GM13976 (cell line): ENCODE results near the gene HM13.
"Not testable (repeated sequence)": the region's sequence is repeated elsewhere in the genome, so short reads cannot be mapped to it uniquely, and the experiment has no call there.

Experiments
- DNase-seq: peaks from one replicate; pipeline ENCODE4 v3.0.0; 2012; ENCODE audit warnings: low spot score
- in situ Hi-C: fragments of 300-500 bp; cut with MboI; formaldehyde crosslinking; loops from one replicate; pipeline ENCODE4 v1.12.0; 2022; ENCODE audit warnings: low sequenced_read_pairs, mixed read lengths, inconsistent platforms; ENCODE audit not compliant: unreplicated experiment
- TF ChIP-seq, protein P1 (sequence below): IDR thresholded peaks from 2 replicates; pipeline ENCODE4 v1.5.1; 2012; ENCODE audit warnings: borderline replicate concordance, mild to moderate bottlenecking; ENCODE audit not compliant: insufficient read depth; ENCODE audit errors: extremely low read depth, missing control alignments, control extremely low read depth

Gene HM13

DNA sequence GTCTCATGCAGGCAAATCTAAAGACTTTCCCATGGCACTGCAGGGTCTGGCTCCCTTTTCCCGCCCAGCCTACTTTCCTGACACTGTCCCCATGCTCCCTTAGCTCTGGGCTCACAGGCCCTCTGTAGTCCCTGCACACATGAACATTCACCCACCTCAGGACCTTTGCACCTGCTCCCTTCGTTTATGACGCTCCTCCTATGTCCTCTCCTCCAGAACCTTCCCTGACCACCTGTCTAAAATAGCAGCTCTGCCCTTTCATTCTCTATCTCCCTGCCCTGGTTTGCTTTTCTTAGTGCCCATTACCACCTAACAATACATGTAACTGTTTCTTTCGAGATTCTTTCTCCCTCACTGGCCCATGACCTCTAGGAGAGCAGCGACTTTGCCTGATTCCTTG, 22.3 kb downstream of the HM13 start:
- TF ChIP-seq, protein P1, sequence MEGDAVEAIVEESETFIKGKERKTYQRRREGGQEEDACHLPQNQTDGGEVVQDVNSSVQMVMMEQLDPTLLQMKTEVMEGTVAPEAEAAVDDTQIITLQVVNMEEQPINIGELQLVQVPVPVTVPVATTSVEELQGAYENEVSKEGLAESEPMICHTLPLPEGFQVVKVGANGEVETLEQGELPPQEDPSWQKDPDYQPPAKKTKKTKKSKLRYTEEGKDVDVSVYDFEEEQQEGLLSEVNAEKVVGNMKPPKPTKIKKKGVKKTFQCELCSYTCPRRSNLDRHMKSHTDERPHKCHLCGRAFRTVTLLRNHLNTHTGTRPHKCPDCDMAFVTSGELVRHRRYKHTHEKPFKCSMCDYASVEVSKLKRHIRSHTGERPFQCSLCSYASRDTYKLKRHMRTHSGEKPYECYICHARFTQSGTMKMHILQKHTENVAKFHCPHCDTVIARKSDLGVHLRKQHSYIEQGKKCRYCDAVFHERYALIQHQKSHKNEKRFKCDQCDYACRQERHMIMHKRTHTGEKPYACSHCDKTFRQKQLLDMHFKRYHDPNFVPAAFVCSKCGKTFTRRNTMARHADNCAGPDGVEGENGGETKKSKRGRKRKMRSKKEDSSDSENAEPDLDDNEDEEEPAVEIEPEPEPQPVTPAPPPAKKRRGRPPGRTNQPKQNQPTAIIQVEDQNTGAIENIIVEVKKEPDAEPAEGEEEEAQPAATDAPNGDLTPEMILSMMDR, result no peak
- in situ Hi-C loops, result no loop called here

DNA sequence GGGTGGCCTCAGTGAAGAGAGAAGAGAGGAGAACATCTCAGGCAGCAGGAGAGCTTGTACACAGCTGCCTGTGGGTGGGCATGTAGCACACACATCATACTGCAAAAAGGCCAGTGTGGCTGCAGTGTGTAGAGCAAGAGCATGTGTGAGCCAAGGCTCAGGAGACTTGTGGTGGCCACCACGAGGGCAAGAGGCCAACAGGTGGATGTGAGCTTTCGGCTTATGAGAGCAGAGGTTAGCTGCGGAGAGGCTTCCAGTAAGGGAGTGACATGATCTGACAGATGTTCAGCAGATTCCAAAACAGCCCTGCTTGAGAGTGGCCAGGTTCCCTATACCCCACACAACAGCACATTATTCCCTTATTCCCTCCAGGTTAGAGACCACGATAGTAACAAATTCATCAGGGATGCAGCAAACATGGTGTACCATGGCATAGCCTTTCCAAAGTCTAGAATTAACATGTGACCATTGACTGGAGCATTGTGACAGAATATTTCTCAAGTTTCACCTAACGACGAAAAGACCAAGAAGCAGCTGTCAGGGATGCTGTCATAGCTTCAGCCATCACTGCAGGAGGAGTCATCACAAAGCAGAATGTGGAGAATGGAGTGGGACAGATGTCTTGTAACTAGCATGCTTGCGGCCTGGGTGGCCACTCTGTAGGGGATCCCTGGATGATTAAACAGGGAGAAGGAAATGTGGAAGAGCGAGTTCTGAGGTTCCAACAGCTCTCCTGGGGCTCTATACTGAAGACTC, 23.1 kb downstream of the HM13 start:
- TF ChIP-seq, protein P1, result no peak
- in situ Hi-C loops, result no loop called here
- no peak for DNase-seq

More for the DNA sequence above, 22.3 kb downstream of the HM13 start:
- DNase-seq, result no peak

DNA sequence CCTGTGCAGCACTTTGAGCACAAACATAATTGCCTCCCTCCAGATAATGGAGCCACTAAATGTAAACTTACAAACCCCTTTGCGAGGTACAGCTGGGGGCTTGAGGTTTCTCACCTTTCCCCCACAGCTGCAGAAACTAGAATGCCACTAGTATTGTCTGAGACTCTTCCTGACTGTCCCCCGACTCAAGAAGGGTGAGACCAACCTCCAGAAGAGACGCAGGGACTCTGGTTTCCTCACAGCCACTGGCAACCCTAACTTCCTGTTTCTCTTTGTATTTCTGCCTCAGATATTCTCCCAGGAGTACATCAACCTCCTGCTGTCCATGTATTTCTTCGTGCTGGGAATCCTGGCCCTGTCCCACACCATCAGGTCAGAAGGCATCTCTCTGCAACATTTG, 23.6 kb downstream of the HM13 start:
- TF ChIP-seq, protein P1, result no peak
- DNase-seq, result no peak
- in situ Hi-C loops, result no loop called here

DNA sequence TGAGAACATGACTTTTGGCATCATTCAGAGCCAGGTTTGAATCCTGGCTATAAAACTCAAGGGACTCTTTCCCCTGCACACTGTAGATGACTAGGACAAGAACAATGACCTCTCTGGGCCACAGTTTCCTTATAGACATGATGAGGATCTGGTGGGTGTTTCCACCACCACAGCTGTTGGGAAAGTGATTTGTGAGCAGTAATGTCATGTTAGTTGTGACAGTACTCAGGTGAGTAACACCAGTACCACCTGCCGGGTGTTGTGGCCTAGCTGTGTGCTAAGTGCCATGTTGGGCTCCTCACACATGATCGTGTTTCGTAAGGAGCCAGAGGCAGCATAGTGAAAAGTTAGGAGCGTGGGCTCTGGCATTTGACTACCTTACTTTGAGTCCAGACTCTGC, 24.1 kb downstream of the HM13 start:
- TF ChIP-seq, protein P1, result no peak
- no peak for DNase-seq
- in situ Hi-C loops, result no loop called here

DNA sequence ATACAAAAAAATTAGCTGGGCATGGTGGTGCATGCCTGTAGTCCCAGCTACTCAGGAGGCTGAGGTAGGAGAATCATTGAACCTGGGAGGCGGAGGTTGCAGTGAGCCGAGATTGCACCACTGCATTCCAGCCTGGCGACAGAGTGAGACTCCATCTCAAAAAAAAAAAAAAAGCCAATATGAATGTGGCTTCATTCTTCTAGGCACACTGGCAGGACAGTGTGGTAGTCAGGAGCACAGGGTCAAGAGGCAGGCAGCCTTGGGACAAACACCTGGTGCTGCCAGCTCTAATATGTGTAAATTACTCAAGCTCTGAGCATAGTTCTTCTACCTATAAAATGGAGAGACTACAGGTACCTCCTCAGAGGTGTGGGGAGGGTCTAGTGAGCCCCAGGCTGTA, 25.4 kb downstream of the HM13 start:
- DNase-seq, in situ Hi-C loops: not testable (repeated sequence)

DNA sequence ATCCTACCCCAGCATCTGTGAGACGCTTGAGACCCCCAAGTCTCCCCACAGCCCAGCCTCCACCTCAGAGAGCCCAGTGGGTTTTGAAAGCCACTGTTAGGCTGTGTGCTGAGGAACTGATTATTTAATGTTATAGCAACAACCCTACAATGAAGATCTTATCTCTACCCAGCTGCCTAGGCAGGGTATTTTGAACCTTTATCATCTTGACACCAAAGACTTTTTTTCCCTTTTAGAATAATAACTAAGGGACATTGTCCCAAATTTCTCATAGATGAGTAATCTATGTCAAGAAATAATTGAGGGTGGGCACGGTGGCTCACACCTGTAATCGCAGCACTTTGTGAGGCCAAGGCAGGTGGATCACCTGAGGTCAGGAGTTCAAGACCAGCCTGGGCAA, 26.2 kb downstream of the HM13 start:
- DNase-seq, result no peak
- TF ChIP-seq, protein P1, result no peak
- in situ Hi-C loops, result no loop called here

DNA sequence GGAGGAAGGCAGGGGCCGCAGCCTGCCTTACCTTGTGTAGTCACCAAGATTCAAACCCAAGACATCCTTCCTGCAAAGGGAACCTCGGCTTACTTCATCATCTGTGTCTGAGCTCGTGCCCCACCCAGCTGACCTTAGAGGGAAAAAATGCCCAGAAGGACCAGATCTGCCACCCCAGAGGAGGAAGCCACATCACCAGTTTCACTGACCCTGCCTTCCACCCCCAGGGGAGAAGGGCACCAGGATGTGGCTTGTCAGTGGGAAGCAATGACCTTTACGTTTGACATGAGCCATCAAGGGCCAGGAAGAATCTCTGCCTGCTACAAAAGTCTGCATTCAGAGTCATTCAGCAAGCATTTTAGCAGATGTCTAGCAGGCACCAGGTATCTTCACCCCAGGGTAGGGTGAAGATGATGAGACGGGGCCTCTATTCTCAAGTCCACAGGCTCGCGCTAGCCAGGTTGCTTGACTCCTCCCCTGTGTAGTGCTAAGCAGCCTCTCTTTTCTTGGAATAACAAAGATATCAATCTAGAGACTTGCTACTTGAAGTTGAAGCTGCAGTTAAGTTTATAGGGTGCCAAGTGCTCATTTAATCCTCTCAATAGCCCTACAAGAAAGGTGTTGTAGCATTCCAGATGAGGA, 28.1 kb downstream of the HM13 start:
- in situ Hi-C loops, result no loop called here
- TF ChIP-seq, protein P1, result no peak
- no peak for DNase-seq
